Measurements from ENCODE around the gene HCFC1R1.

The HCFC1R1 gene

GRCh38 chr16:3062553-3062952 lies 38.8 kb upstream of the HCFC1R1 start:
- intact Hi-C loops (cut with DNase I; ENCODE audit: low total_unique reads), result loop anchor here (5.0 kb wide), 1 partner anchor 105 kb away; no protein-coding TSS in a partner anchor
- H3K4me1 ChIP-seq, result peaks cover 0 to 35% (median 27%) of the 10 kb centered on the region in 4 donors
- no peaks in the 10 kb centered on the region for H3K9me3 ChIP-seq
- no peak overlapping the region for H3K27ac ChIP-seq
- H3K27me3 ChIP-seq, result peaks cover 0 to 11% of the 10 kb centered on the region in 2 donors
- TF ChIP-seq CTCF (IDR thresholded peaks at IDR 0.05), result no peak
- H3K4me3 ChIP-seq, result no peak overlapping the region
- no peak for DNase-seq
- no peaks in the 10 kb centered on the region for H3K36me3 ChIP-seq

GRCh38 chr16:3060339-3061127 lies 36.8 kb upstream of the HCFC1R1 start:
- intact Hi-C loops (cut with DNase I; ENCODE audit: low total_unique reads), result loop anchor here (5.0 kb wide), 1 partner anchor 107 kb away; no protein-coding TSS in a partner anchor
- no peak overlapping the region for H3K27ac ChIP-seq
- H3K36me3 ChIP-seq, result no peaks in the 10 kb centered on the region
- no peak for DNase-seq
- no peak for TF ChIP-seq CTCF (IDR thresholded peaks at IDR 0.05)
- peaks cover 0 to 32% (median 25%) of the 10 kb centered on the region in 4 donors for H3K4me1 ChIP-seq
- H3K4me3 ChIP-seq, result no peak overlapping the region
- H3K9me3 ChIP-seq, result no peaks in the 10 kb centered on the region
- peaks cover 0 to 11% of the 10 kb centered on the region in 2 donors for H3K27me3 ChIP-seq

GRCh38 chr16:3059723-3060242 lies 36.0 kb upstream of the HCFC1R1 start:
- Histone ChIP-seq H3K4me3 (peak overlapping the region; percentile 56 to 73), H3K9me3 (no peaks in the 10 kb centered on the region), H3K4me1 (peaks cover 0 to 24% (median 20%) of the 10 kb centered on the region in 4 donors), H3K36me3 (no peaks in the 10 kb centered on the region), H3K27ac (peak overlapping the region; percentile 52 to 55), H3K27me3 (peaks cover 0 to 11% of the 10 kb centered on the region in 2 donors)
- TF ChIP-seq CTCF (IDR thresholded peaks at IDR 0.05), result no peak
- no peak for DNase-seq
- intact Hi-C loops (cut with DNase I; ENCODE audit: low total_unique reads), result loop anchor here (5.0 kb wide), 2 partner anchors 63 to 108 kb away; no protein-coding TSS in a partner anchor

- peak; percentile 92 to 94 for TF ChIP-seq CTCF (IDR thresholded peaks at IDR 0.05)
- DNase-seq, result peak; percentile 73 to 90
- peaks cover 0 to under 1% (median 0%) of the 10 kb centered on the region in 3 donors for H3K36me3 ChIP-seq
- peak overlapping the region; percentile 56 to 73 for H3K4me3 ChIP-seq
- no peaks in the 10 kb centered on the region for H3K9me3 ChIP-seq
- H3K27me3 ChIP-seq, result peaks cover 0 to 11% of the 10 kb centered on the region in 2 donors
- intact Hi-C loops (cut with DNase I; ENCODE audit: low total_unique reads), result loop anchor here (5.0 kb wide), 1 partner anchor 63 kb away; no protein-coding TSS in a partner anchor
- peak overlapping the region; percentile 52 to 55 for H3K27ac ChIP-seq
- H3K4me1 ChIP-seq, result peaks cover 0 to 24% (median 19%) of the 10 kb centered on the region in 4 donors
These were observed 35.4 kb upstream of the HCFC1R1 start for GRCh38 chr16:3059041-3059722.
